HUES6 (cell line): ENCODE measurements around the gene TRIO.

ENCODE experiments used
- H3K27ac ChIP-seq: 2 replicates; pipeline ENCODE4 v1.7.0; 2013; ENCODE audit warnings: low read depth, mild to moderate bottlenecking, low read length, inconsistent platforms
- H3K27me3 ChIP-seq: 2 replicates; pipeline ENCODE4 v1.6.1; 2013; ENCODE audit warnings: low read length; ENCODE audit not compliant: control insufficient read depth, insufficient read depth
- H3K36me3 ChIP-seq: 2 replicates; pipeline ENCODE4 v1.6.1; 2013; ENCODE audit warnings: low read length; ENCODE audit not compliant: control insufficient read depth, insufficient read depth
- H3K4me1 ChIP-seq: 2 replicates; pipeline ENCODE4 v1.6.1; 2013; ENCODE audit warnings: low read length; ENCODE audit not compliant: control insufficient read depth, insufficient read depth
- H3K4me3 ChIP-seq: 2 replicates; pipeline ENCODE4 v1.5.1; 2013; ENCODE audit warnings: low read depth, low read length
- H3K9ac ChIP-seq: one replicate; pipeline ENCODE4 v1.6.1; 2013; ENCODE audit warnings: mild to moderate bottlenecking, low read length
- H3K9me3 ChIP-seq: 2 replicates; pipeline ENCODE4 v1.6.1; 2013; ENCODE audit warnings: low read depth, low read length; ENCODE audit not compliant: control insufficient read depth, insufficient read depth

TRIO gene

GRCh38 chr5:14400611-14401010 lies 257.5 kb downstream of the TRIO start:
- Histone ChIP-seq H3K27ac (peak overlapping the region; percentile 7; the same call in 1 of the 2 replicates), H3K4me1 (peaks cover 13% of the 10 kb centered on the region; the same call in 1 of the 2 replicates), H3K27me3 (no peaks in the 10 kb centered on the region), H3K36me3 (peaks cover 59% of the 10 kb centered on the region), H3K9ac (no peak overlapping the region), H3K9me3 (no peaks in the 10 kb centered on the region), H3K4me3 (no peak overlapping the region; the same call in 1 of the 2 replicates)

DNA sequence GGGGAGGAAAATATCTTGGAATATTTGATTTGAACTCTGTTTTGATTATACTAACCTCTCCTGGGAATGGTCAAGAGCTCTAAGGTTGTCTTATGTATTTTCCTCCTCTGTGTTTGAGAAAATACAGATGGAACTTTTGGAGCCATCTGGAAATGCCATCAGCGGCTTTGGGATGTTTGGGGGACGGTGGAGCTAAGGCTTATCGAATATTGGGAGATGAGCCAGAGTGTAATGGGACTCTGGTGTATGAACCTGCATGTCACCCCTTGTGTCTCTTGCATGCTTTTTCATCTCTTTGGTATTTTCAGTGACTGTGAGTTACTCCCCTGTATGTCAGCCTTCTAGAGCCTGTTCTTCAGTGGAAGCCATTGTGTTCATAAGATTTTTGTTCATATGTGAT lies 258.5 kb downstream of the TRIO start:
- Histone ChIP-seq H3K27me3 (no peaks in the 10 kb centered on the region), H3K9ac (no peak overlapping the region), H3K9me3 (no peaks in the 10 kb centered on the region), H3K27ac (no peak overlapping the region), H3K4me1 (peaks cover 13% of the 10 kb centered on the region; the same call in 1 of the 2 replicates), H3K4me3 (no peak overlapping the region), H3K36me3 (peaks cover 64% of the 10 kb centered on the region)

- Histone ChIP-seq H3K27me3 (no peaks in the 10 kb centered on the region), H3K27ac (no peak overlapping the region), H3K36me3 (peaks cover 64% of the 10 kb centered on the region), H3K9ac (no peak overlapping the region), H3K4me3 (no peak overlapping the region), H3K9me3 (no peaks in the 10 kb centered on the region), H3K4me1 (peaks cover 13% of the 10 kb centered on the region; the same call in 1 of the 2 replicates)
Observed at GRCh38 chr5:14402424-14402823, 259.3 kb downstream of the TRIO start.

DNA sequence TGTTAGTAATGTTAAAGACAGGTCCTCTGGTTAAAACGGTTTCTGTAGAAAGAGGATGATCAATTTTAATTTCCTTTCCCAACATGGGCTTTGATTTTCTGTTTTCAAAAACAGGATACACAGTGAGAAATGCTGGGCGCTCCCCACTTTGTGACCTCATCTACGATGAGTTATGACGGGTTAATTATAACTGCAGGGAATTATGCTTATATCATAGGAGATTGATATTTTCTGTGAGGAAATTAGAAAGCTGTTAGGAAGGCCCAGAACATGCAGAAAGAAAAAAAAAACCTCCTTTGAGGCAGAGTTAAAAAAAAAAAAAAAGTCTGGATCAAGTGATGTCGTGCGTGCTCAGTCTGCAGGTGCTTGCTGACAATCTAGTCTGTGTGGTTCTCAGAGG lies 261.6 kb downstream of the TRIO start:
- Histone ChIP-seq H3K9me3 (no peaks in the 10 kb centered on the region), H3K4me3 (no peak overlapping the region), H3K27me3 (no peaks in the 10 kb centered on the region), H3K9ac (no peak overlapping the region), H3K36me3 (peaks cover 67% of the 10 kb centered on the region), H3K27ac (no peak overlapping the region), H3K4me1 (peaks cover 9% of the 10 kb centered on the region; the same call in 1 of the 2 replicates)

GRCh38 chr5:14405267-14405666 lies 262.1 kb downstream of the TRIO start:
- Histone ChIP-seq H3K9ac (no peak overlapping the region), H3K4me3 (no peak overlapping the region), H3K27me3 (no peaks in the 10 kb centered on the region), H3K36me3 (peaks cover 68% of the 10 kb centered on the region), H3K27ac (no peak overlapping the region), H3K4me1 (peaks cover 4% of the 10 kb centered on the region; the same call in 1 of the 2 replicates), H3K9me3 (no peaks in the 10 kb centered on the region)

GRCh38 chr5:14405706-14406553 lies 262.8 kb downstream of the TRIO start:
- Histone ChIP-seq H3K4me1 (no peaks in the 10 kb centered on the region), H3K9ac (no peak overlapping the region), H3K36me3 (peaks cover 67% of the 10 kb centered on the region), H3K4me3 (no peak overlapping the region), H3K27me3 (no peaks in the 10 kb centered on the region), H3K27ac (no peak overlapping the region), H3K9me3 (no peaks in the 10 kb centered on the region)

DNA sequence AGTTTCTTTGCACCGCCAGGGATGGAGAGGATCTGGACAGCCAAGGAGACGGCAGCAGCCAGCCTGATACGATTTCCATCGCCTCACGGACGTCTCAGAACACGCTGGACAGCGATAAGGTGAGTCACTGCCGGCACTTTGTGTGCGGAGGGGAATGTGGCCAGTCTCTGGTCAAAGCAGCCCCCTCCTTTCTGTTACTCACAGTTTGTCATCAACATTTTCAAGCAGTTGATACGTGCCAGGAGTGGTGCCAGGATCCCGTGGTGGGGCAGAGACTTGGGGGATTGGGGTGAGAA lies 263.4 kb downstream of the TRIO start:
- peaks cover 68% of the 10 kb centered on the region for H3K36me3 ChIP-seq
- no peaks in the 10 kb centered on the region for H3K9me3 ChIP-seq
- H3K4me3 ChIP-seq, result no peak overlapping the region
- no peaks in the 10 kb centered on the region for H3K4me1 ChIP-seq
- H3K27me3 ChIP-seq, result no peaks in the 10 kb centered on the region
- no peak overlapping the region for H3K9ac ChIP-seq
- H3K27ac ChIP-seq, result no peak overlapping the region

DNA sequence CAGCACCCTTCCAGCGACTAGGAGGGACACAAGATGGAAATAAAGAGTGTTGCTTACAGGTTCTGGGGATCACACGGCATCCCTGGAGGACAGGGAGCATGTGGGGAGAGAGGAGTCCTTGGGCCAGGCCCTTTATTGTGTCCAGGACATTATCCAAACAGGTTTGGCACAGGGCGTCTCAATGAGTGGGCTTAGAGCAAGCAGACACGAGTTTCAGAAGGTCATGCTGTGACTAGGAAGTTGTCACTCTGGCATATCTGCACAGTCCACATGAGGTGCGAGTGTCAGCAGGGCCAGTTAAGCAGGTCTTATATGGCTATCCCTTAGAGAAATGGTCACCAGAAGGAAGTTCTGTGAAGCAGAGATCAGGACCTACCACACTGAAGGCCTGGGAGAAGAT lies 263.9 kb downstream of the TRIO start:
- Histone ChIP-seq H3K4me3 (no peak overlapping the region), H3K27me3 (no peaks in the 10 kb centered on the region), H3K9me3 (no peaks in the 10 kb centered on the region), H3K9ac (no peak overlapping the region), H3K36me3 (peaks cover 70% of the 10 kb centered on the region), H3K27ac (no peak overlapping the region), H3K4me1 (no peaks in the 10 kb centered on the region)

DNA sequence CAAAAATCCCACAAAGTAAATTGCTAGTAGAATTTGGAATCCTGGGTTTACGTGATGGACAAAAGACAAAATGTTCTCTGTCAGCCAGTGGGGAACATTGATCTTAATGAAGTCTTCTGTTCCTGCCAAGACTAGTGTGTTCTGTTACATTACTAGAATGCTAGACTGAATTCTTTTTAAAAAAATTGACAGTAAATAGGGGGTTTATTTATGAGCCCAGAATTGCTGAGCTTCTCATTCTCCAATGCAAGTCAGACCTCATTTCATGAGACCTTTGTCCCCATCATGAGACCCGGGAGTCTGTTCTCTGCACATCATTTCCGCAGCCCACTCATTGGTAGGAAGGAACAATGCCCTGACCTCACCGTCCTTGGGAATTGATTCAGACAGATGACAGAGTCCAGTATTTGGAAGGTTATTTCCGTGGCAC lies 264.6 kb downstream of the TRIO start:
- Histone ChIP-seq H3K27me3 (no peaks in the 10 kb centered on the region), H3K9me3 (no peaks in the 10 kb centered on the region), H3K4me3 (no peak overlapping the region), H3K27ac (no peak overlapping the region), H3K9ac (no peak overlapping the region), H3K36me3 (peaks cover 70% of the 10 kb centered on the region), H3K4me1 (no peaks in the 10 kb centered on the region)

DNA sequence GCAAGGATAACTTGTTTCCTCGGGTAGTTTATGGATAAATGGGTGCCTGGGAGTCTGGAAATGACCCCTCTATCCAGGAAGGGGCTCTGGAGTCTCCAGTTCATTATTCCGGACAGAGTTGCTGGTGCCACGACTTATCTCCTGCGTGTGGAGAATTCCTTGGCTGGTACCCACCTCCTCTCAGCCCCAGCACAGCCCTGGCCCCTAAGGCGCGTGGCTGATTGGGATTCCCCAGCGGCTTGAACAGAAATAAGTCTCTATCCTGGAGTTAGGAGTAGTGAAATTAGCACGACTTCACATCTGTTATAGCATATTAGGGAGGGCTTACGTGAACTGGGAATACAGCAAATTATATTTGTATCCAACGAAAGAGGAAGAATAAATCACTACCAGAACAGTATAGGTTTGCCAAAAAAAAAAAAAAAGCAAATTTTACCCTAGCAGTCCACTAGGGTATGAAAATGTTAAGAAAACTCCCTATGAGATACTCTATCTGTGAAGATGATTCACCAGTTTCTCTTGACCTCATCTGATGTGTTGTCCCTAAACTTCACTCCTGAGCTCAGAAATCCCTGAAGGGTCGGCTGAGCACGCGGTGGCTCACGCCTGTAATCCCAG lies 265.9 kb downstream of the TRIO start:
- Histone ChIP-seq H3K4me3 (no peak overlapping the region), H3K9me3 (no peaks in the 10 kb centered on the region), H3K36me3 (peaks cover 77% of the 10 kb centered on the region), H3K27ac (no peak overlapping the region), H3K4me1 (peaks cover 7% of the 10 kb centered on the region), H3K27me3 (no peaks in the 10 kb centered on the region), H3K9ac (no peak overlapping the region)

- no peak overlapping the region for H3K27ac ChIP-seq
- H3K4me1 ChIP-seq, result peaks cover 11% of the 10 kb centered on the region
- no peak overlapping the region for H3K4me3 ChIP-seq
- peaks cover 85% of the 10 kb centered on the region for H3K36me3 ChIP-seq
- H3K9me3 ChIP-seq, result no peaks in the 10 kb centered on the region
- H3K27me3 ChIP-seq, result no peaks in the 10 kb centered on the region
- no peak overlapping the region for H3K9ac ChIP-seq
Observed at GRCh38 chr5:14410068-14410393, 266.9 kb downstream of the TRIO start.
